ENCODE measurements around the gene ZNF789. TPM values are rescaled to one million over a fixed set of nuclear protein-coding genes. Genes with fewer than 3 reads are reported as not detected.
"Not testable (repeated sequence)": the region's sequence is repeated elsewhere in the genome, so short reads cannot be mapped to it uniquely, and the experiment has no call there.

ZNF789 gene
- total RNA-seq = 4.7 and 11.4 TPM in 2 replicates

DNA sequence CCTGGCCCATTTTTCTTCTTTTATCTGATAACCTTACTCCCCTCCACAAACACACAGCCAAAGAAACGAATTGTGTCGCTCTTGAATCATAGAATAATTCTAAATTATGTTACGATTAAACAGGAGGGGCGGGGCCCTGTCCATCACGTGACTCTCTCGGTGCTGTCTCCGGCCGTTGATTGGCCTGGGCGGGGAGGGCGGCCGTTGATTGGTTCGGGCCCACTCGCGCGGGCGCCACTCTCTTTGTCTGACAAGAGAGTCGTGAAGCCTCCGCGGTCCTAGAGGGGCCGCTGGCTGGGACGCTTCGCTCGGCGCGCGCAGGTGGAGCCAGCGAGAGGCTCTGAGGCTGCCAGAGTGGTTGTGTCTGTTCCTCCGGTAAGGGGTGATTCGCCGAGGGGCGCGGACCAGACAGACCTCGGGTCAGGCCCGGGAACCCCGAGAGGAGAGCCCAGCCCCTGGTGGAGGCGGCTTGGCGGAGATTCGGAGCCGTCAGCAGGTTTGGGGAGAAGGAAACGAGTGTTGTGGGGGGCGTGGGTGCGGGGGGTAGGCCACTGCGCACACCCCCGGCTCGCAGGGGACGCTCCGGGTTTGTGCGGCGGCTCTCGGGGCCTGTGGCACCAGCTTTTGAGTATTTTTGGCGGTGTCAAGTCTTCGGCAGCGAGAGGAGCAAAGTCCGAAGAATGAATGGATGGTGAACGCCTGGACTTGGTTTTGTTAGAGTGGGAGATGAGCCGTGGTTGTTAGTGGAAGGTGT lies at the start of gene ZNF789:
ZNF789 (plus strand) TSS at position 330 of the 754 bp plus-strand sequence. CDS start 3,567 bp downstream, outside the sequence.
- DNase-seq (ENCODE audit: extremely low read depth, low read depth, low spot score) = peak; percentile 71

DNA sequence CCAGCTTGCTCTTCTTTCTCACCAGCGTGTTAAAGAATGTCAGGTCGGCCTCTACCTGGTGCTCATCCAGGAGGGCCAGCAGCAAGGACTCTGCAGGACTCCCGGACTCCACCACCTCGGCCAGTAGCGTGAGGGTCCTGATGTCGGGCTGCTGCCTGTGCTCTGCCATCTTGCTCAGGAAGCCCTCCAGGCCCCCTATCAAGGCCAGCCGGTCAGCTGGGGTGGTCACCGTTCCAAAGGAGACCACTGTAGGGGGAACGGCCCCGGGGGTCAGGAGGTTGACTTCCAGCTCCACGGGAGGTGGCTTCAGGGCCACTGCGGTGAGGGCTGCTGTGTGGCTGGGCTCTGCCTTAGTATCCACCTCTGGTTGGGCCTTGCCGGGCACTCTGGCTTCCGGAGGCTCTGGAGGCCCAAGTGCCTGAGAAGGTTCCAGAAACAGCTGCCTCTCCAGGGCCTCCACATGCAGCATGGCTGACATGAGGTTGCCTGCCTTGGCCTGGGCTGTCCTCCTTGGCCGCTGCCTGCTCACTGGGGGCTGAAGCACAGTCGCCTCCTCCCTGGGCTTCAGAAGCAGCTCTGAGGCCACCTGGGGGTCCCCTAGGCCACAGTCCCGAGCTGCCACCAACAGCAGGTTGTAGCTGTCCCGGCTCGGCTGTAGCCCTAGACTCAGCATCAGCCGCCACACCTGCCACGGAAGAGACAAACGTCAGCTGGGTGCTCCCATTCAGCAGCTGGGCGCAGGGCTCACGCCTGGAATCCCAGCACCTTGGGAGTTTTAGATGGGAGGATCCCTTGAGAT lies 47.6 kb upstream of the ZNF789 start:
- DNase-seq (ENCODE audit: extremely low read depth, low read depth, low spot score) = no peak

DNA sequence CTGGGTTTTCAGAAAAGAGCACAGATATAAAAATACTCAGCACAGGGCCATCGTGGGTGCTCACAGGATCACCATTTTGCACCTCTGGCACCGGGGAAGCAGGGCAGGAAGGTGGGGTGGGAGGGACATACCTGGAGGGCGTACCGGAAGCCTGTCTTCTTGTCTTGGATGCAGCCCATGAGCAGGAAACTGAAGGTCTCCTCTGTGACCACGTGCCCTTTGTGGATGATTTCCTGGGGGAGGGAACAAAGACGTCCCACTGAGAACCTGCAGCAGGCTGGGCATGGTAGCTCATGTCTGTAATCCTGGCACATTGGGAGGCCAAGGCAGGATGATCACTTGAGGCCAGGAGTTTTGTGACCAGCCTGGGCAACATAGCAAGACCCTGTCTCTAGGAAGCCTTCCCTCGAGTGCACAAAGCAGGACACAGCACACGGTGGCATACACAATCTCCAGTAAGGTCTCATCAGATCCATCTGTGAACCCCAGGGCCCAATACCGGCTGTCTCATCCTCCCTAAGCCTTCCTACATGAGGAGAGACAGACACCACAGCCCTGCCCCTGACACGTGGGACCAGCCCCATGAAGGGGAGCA lies 43.6 kb upstream of the ZNF789 start:
- no peak for DNase-seq (ENCODE audit: extremely low read depth, low read depth, low spot score)

DNA sequence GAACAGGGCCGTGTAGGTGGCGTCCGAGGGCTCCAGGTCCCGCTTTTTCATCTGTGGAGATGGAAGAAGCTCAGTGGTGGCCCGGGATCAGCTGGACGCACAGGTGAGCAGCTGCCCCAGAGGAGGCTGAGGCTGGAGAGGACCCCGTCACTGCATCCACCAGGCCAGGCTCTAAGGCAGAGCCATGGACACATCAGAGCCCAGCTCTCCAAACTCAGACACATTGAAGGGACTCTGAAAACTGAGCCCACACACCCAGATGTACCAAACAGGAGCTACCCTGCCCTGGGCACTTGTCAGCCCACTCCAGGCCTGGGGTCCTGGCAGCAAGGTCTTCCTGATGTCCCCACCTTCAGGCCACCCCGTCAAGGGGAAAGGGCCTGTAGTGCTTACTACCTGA lies 42.9 kb upstream of the ZNF789 start:
- no peak for DNase-seq (ENCODE audit: extremely low read depth, low read depth, low spot score)

DNA sequence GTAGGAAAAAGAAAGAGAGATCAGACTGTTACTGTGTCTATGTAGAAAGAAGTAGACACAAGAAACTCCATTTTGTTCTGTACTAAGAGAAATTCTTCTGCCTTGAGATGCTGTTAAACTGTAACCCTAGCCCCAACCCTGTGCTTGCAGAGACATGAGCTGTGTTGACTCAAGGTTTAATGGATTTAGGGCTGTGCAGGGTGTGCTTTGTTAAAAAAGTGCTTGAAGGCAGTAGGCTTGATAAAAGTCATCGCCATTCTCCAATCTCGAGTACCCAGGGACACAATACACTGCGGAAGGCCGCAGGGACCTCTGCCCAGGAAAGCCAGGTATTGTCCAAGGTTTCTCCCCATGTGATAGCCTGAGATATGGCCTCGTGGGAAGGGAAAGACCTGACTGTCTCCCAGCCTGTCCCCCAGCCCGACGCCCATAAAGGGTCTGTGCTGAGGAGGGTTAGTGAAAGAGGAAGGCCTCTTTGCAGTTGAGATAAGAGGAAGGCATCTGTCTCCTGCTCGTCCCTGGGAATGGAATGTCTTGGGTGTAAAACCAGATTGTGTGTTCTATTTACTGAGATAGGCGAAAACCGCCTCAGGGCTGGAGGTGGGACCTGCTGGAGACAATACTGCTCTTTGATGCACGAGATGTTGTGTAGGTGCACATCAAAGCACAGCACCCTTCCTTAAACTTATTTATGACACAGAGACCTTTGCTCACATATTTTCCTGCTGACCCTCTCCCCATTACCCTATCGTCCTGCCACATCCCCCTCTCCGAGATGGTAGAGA lies 40.7 kb upstream of the ZNF789 start:
- not testable (repeated sequence) for DNase-seq (ENCODE audit: extremely low read depth, low read depth, low spot score)

DNA sequence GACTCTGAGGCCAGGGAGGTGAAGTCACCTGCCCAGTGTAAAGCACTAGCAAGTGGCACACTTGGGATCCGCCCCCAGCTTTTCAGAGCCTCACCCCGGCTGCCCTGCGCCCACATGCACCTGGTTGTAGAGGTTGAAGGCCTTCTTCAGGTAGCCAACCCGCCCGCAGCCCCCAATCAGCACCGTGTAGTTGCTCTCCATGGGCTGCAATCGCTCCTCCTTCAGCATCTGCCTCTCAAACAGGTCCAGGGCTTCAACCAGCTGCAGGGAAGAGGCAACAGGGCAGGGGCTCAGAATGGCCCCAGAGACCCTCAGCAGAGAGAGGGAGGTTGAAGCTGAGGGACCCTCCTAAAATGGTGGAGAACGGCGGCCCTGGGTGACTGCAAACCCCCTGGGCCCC lies 39.5 kb upstream of the ZNF789 start:
- DNase-seq (ENCODE audit: extremely low read depth, low read depth, low spot score) = no peak

DNA sequence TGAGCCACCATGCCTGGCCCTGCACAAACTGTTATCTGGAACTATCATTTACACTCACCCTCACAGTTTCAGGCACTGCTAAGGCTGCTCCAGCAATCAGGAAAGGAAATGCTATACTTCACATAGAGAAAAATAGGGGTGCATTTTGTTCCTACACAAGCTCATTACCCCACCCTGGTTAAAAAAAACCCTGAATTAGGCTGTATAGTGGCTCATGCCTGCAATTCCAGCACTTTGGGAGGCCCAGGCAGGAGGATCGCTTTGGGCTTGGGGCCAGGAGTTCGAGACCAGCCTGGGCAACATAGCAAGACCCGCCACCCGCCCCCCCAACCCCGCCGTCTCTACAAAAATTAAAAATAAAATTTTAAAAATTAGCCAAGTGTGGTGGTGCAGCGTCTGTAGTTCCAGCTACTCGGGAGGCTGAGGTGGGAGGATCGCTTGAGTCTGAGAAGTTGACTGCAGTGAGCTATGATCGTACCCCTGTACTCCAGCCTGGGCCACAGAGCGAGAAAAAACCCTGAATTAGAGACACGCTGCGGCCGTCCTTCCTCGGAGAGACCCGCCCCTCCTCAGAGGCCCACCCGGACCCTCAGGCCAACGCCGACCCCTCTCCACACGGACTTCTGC lies 34.6 kb upstream of the ZNF789 start:
- DNase-seq (ENCODE audit: extremely low read depth, low read depth, low spot score) = no peak

- DNase-seq (ENCODE audit: extremely low read depth, low read depth, low spot score) = peak; percentile 62
Measured at GRCh38 chr7:99438573-99439480, 33.9 kb upstream of the ZNF789 start, which contains the start of the genes CPSF4 and PTCD1. TSS of gene CPSF4 (plus strand) at chr7:99438943. CDS start at chr7:99439083, 140 bp downstream. TSS of gene PTCD1 (minus strand) at chr7:99438798. CDS start at chr7:99435242, 3,556 bp downstream.

DNA sequence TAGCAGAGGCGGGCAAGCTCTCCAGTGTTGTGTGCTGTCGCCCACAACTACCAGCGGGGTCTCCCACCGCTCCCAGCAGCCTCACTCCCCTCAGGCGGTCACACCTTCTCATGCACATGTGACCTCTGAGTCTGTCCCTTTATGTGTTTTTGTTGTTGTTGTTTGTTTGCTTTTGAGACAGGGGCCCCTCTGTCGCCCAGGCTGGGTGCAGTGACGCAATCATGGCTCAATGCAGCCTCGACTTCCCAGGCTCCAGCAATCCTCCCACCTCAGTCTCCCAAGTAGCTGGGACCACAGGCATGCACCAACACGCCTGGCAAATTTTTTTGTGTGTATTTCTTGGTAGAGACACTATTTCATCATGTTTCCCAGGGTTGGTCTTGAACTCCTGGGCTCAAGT lies 32.5 kb upstream of the ZNF789 start:
- DNase-seq (ENCODE audit: extremely low read depth, low read depth, low spot score) = no peak

GRCh38 chr7:99446096-99446495 lies 26.6 kb upstream of the ZNF789 start:
- no peak for DNase-seq (ENCODE audit: extremely low read depth, low read depth, low spot score)

DNA sequence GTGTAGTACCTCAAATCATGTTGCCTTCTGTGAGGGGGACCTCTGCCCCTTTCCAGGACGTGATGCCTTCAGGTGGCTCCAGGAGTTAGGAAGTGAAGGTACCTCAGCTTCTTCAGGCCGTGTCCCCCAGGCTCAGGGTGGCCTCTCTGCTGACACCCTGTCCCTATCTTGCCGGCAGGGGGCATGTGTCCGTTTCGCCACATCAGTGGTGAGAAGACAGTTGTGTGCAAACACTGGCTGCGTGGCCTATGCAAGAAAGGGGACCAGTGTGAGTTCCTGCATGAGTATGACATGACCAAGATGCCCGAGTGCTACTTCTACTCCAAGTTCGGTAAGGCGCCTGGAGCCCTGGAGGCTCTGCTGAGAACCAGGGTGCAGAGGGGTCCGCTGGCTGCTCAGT lies 24.7 kb upstream of the ZNF789 start:
- no peak for DNase-seq (ENCODE audit: extremely low read depth, low read depth, low spot score)

DNA sequence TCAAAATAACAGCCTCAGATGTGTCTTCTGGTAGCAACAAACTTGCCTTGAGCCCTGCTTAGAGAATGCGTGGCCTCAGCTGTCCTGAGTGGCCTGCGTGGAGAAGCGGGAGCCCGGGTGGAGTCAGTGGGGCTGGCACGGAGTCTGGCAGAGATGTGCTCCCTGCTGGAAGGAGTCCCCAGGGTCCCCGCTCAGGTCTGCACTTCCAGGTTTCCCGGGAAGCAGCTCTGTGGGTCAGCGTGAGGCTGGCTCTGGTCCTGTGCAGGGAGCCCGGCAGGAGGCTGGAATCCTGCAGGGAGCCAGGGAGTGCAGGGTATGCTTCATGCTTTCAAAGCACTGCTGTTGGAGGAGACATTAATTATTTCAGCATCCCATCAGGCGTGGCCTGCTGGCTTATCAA lies 23.8 kb upstream of the ZNF789 start:
- no peak for DNase-seq (ENCODE audit: extremely low read depth, low read depth, low spot score)

- no peak for DNase-seq (ENCODE audit: extremely low read depth, low read depth, low spot score)
Measured at GRCh38 chr7:99449326-99449725, 23.4 kb upstream of the ZNF789 start.

DNA sequence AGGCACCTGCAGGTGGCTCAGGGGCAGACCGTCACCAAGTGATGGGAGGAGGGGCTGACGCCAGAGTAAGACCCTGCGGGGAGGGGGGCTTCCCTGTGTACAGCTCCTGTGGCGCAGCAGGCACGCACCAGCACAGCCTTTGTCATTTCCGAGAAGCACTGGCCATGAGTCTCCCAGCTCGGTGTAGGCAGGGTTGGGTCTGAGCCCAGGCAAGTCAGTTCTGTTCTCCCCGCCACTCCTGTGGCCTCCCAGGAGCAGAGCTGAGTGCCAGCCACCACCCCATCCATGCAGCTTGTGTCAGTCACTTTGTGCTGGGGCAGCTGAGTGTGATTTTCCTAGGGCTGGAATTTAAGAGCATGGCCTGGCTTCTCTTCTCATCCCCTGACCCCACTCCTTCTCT lies 20.8 kb upstream of the ZNF789 start:
- no peak for DNase-seq (ENCODE audit: extremely low read depth, low read depth, low spot score)

- no peak for DNase-seq (ENCODE audit: extremely low read depth, low read depth, low spot score)
Measured at GRCh38 chr7:99452541-99452940, 20.1 kb upstream of the ZNF789 start.

DNA sequence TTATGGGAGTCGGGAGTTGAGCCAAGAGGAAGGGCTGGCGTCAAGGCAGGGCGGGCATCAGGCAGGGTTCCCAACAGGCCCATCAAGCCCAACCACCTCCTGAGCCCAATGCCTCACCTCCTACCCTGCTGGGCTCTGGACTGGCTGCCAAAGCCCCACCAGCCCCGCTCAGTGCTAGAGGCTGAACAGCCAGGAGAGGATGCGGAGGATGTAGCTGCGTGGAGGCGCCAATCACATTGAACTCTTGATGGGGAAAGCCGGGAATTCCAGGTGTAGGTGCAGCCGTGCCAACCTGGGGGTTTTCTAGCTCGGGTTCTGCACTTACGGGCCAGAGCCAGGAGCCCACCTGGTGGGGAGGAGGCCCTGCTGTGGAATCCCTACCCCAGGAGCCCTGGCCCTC lies 19.6 kb upstream of the ZNF789 start:
- DNase-seq (ENCODE audit: extremely low read depth, low read depth, low spot score) = no peak

- no peak for DNase-seq (ENCODE audit: extremely low read depth, low read depth, low spot score)
Measured at GRCh38 chr7:99455874-99456273, 16.8 kb upstream of the ZNF789 start.

DNA sequence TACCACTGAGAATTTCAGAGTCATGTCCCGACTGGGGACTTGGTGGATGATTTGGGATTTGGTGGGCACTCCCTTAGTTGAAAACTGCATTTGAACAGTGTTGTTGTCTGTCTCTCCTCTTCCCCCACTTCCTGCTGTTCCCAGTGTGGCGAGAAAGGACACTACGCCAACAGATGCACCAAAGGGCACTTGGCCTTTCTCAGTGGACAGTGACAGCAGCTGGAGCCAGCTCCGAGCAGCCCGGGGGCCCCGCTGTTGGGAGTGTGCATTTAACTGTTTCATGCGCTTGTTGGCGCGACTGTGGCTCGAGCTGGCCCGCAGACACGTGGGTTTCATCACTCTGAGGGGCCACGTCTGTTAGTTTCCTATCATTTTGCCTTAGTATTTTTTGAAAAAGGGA lies 16.4 kb upstream of the ZNF789 start:
- no peak for DNase-seq (ENCODE audit: extremely low read depth, low read depth, low spot score)

- DNase-seq (ENCODE audit: extremely low read depth, low read depth, low spot score) = no peak
Measured at GRCh38 chr7:99457050-99457649, 15.5 kb upstream of the ZNF789 start.
